SK-N-SH treated with all-trans-retinoic acid at 6 μM for 48 hours (cell line): ENCODE measurements around the gene RAPGEF5.

Experiments used
- ARNTL ChIP-seq: fragments of 450-650 bp; formaldehyde crosslinking; IDR thresholded peaks from 2 replicates; pipeline ENCODE4 v1.5.0; 2020; ENCODE audit warnings: low read depth, mild to moderate bottlenecking, moderate library complexity, borderline replicate concordance
- OSR1 ChIP-seq: fragments of 250-450 bp; sonication (Bioruptor Pico); IDR thresholded peaks from 2 replicates; pipeline ENCODE4 v1.8.0; 2022; ENCODE audit warnings: moderate library complexity, mild to moderate bottlenecking, inconsistent platforms
- PATZ1 ChIP-seq: fragments of 250-450 bp; sonication (Bioruptor Pico); IDR thresholded peaks from 2 replicates; pipeline ENCODE4 v1.8.0; 2020; ENCODE audit warnings: mild to moderate bottlenecking, moderate library complexity, borderline replicate concordance
- POU6F1 ChIP-seq: fragments of 250-450 bp; sonication (Bioruptor Pico); IDR thresholded peaks from 2 replicates; pipeline ENCODE4 v1.8.0; 2021; ENCODE audit warnings: low read depth, mild to moderate bottlenecking, moderate library complexity, borderline replicate concordance
- ZC3H10 ChIP-seq: fragments of 250-450 bp; sonication (Bioruptor Pico); IDR thresholded peaks from 2 replicates; pipeline ENCODE4 v1.5.1; 2021; ENCODE audit warnings: mild to moderate bottlenecking, moderate library complexity
- TF ChIP-seq, protein P1 (sequence below): fragments of 250-450 bp; sonication (Bioruptor Pico); IDR thresholded peaks from 2 replicates; pipeline ENCODE4 v1.5.1; 2020; ENCODE audit warnings: low read depth, mild to moderate bottlenecking, moderate library complexity

DNA sequence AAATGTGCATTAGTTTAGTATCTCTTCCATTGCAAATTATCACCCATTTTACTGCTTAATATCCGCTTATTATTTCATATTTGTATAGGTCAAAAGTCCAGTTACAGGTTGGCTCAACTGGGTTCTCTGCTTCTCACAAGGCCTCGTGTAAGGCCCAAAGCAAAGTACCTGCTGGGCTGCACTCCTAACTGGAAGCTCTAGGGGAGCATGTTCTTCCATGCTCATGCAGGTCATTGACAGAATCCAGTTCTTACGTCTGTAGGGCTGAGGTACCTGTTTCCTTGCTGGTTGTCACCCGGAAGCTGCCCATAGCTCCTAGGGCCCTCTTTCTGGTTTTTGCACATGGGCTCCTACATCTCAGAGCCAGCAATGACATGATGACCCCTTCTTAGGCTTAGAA lies 79.6 kb downstream of the RAPGEF5 start:
- TF ChIP-seq PATZ1 (CRISPR knock-in tag) (no peak), ARNTL (CRISPR knock-in tag) (no peak), OSR1 (CRISPR knock-in tag) (no peak), POU6F1 (CRISPR knock-in tag) (no peak), ZC3H10 (CRISPR knock-in tag) (no peak)
- TF ChIP-seq, protein P1, sequence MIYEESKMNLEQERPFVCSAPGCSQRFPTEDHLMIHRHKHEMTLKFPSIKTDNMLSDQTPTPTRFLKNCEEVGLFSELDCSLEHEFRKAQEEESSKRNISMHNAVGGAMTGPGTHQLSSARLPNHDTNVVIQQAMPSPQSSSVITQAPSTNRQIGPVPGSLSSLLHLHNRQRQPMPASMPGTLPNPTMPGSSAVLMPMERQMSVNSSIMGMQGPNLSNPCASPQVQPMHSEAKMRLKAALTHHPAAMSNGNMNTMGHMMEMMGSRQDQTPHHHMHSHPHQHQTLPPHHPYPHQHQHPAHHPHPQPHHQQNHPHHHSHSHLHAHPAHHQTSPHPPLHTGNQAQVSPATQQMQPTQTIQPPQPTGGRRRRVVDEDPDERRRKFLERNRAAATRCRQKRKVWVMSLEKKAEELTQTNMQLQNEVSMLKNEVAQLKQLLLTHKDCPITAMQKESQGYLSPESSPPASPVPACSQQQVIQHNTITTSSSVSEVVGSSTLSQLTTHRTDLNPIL (CRISPR knock-in tag) = no peak
